CD4-positive, alpha-beta T cell treated with Interleukin-4 for 4 hours (primary cell): ENCODE measurements around the gene ARNT2.

Experiments
- DNase-seq: peaks from one replicate; pipeline ENCODE4 v3.0.0-alpha.2; 2020

Gene ARNT2

GRCh38 chr15:80468796-80469195 is 64.6 kb downstream of the ARNT2 start:
- no peak for DNase-seq

- no peak for DNase-seq
These were observed 67.7 kb downstream of the ARNT2 start for GRCh38 chr15:80471881-80472280.

GRCh38 chr15:80473286-80474223 is 69.4 kb downstream of the ARNT2 start:
- no peak for DNase-seq

GRCh38 chr15:80474224-80475215 is 70.3 kb downstream of the ARNT2 start:
- no peak for DNase-seq

GRCh38 chr15:80475572-80475971 is 71.4 kb downstream of the ARNT2 start:
- DNase-seq, result no peak

GRCh38 chr15:80476036-80476435 is 71.9 kb downstream of the ARNT2 start:
- DNase-seq, result no peak

GRCh38 chr15:80478075-80478474 is 73.9 kb downstream of the ARNT2 start:
- DNase-seq, result no peak

GRCh38 chr15:80479191-80479590 is 75.0 kb downstream of the ARNT2 start:
- DNase-seq, result no peak

GRCh38 chr15:80480171-80480811 is 76.1 kb downstream of the ARNT2 start:
- no peak for DNase-seq

- no peak for DNase-seq
These were observed 76.7 kb downstream of the ARNT2 start for GRCh38 chr15:80480909-80481308.

GRCh38 chr15:80482696-80483095 is 78.5 kb downstream of the ARNT2 start:
- no peak for DNase-seq

GRCh38 chr15:80483725-80484161 is 79.6 kb downstream of the ARNT2 start:
- DNase-seq, result no peak

GRCh38 chr15:80484333-80484864 is 80.2 kb downstream of the ARNT2 start:
- DNase-seq, result no peak

GRCh38 chr15:80485370-80486164 is 81.4 kb downstream of the ARNT2 start:
- no peak for DNase-seq

GRCh38 chr15:80487839-80488390 is 83.7 kb downstream of the ARNT2 start:
- DNase-seq, result no peak

- DNase-seq, result no peak
These were observed 84.9 kb downstream of the ARNT2 start for GRCh38 chr15:80489030-80489594.

- no peak for DNase-seq
These were observed 86.3 kb downstream of the ARNT2 start for GRCh38 chr15:80490431-80490990.

- no peak for DNase-seq
These were observed 87.1 kb downstream of the ARNT2 start for GRCh38 chr15:80491163-80491847.

GRCh38 chr15:80492409-80492808 is 88.2 kb downstream of the ARNT2 start:
- DNase-seq, result no peak

GRCh38 chr15:80492874-80493273 is 88.7 kb downstream of the ARNT2 start:
- no peak for DNase-seq
